Mucosa of gallbladder (tissue), 1 donor: ENCODE results near the gene RAD21L1. TPM values are rescaled to one million over a fixed set of nuclear protein-coding genes. Genes with fewer than 3 reads are reported as not detected.
A peak's percentile ranks its signal among the peaks of the same experiment; 100 is the strongest.

Source experiments
- DNase-seq: peaks from one replicate; pipeline ENCODE4 v3.0.0-alpha.2; 2020; ENCODE audit warnings: low spot score
- total RNA-seq: library from RNA; stranded (reverse); gene quantifications from one replicate; pipeline ENCODE4 v1.2.1, GENCODE V29; 2021
- donor health status: DM: no; HTN: no; CAD: no.

Gene RAD21L1
- not detected for total RNA-seq

DNA sequence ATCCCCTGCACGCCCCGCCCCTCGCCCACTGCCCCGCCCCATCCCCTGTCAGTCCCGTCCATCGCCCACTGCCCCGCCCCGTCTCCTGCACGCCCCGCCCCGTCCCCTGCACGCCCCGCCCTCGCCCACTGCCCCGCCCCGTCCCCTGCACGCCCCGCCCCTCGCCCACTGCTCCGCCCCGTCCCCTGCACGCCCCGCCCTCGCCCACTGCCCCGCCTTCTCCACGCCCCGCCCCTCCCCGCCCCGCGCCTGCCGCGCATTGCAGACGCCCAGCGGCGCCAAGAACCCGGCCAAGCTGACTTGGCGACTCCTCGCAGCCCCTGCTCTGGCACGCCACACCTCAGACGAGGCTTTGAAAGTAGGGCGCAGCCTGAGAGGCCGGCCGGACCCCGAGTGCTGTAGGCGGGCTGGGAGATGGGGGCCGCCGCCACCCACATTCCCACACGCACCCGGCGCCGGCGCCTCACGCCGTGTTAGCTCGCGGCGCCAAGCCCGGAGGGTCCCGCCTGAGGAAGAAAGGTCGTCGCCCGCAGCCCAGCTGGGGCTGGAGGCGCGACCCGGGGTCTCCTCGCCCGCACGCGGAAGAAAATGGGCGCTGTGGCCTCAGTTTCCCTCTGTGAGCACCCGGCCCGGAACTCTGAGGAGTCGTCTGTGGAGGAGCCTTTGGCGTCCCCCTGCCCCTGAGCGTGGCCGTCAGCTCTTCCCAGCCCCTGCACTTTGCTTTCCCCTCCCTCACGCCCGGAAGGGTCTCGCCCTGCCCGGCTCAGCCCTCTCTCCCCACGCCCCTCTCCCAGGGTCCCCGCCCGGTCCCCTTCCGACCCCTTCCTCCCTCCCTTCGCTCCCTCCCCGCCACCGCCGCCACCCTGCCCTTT is at the start of gene RAD21L1:
Gene RAD21L1, plus strand, starts transcription at position 262 of the 872 bp plus-strand sequence. CDS start 2,410 bp downstream, outside the sequence.
- DNase-seq, result peak; percentile 81

DNA sequence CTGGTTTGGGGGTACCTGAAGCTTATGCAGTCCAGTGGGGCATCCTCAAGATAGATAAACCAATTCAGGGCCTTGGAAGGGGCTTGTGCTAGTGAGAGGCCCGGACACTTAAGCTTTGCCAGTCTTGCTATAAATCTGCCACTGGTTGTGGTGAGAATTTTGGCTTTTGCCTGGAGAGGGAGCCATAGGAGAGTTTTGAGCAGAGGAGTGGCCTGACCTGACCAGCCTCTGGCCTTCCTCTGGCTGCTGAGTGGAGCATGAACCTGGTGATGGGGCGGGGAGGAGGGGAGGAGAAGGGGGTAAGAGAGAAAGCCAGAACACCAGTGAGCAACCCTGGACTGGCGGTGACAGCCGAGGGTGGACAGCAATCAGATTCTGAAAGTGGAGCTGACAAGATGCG is 48.2 kb upstream of the RAD21L1 start:
- no peak for DNase-seq

DNA sequence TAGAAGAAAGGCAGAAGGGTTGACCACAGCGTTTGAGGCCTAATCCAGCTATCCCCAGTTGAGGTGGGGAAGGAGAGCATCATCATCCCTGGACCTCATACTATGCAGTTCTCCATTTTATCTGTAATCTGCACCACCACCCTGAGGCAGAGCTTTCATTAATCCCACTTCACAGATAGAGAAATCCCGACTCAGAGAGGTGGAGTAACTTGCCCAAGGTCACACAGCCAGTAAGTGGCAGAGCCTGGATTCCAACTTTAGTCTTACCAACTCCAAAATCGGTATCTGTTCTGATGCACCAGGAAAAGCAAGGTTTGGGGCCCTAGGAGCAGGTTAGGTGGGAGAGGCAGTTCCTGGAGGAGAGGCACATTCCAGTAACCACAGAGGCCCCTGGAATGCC is 47.7 kb upstream of the RAD21L1 start:
- DNase-seq, result no peak

DNA sequence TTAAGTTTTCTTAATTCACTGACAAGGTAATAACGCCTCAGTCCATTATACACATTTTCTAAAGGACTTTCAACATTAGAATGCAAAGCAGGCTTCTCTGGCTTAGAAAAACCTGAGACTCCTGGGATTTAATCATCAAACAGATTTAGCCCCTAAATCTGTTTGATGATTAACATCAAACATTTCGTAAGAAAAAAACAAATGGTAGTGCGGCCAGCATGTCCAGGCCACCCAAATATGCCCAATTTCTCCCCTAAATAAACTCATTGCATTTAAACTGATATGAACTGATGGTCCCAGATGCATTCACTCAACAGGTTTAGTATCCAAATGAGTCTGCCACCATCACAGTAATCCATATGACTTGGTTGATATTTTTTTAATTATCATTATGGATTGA is 47.2 kb upstream of the RAD21L1 start:
- no peak for DNase-seq

DNA sequence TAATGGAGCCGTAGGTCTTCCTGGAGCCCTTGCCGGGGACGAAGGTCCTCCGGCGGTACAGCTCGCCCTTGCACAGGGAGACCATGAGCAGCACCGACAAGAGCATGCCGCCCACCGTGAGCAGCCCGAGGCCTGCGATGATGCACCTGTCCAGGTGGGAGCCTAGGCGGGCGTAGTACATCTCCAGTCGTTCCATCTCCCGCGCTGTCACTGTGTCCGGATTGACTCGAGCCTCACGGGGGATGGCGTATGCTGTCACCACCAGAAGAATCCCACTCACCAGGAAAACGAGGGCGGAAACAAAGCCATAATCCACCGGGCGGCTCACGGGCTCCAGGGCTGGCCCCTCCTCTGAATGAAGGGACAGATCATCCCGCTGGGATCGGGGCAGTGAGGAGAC is 44.9 kb upstream of the RAD21L1 start:
- DNase-seq, result no peak

DNA sequence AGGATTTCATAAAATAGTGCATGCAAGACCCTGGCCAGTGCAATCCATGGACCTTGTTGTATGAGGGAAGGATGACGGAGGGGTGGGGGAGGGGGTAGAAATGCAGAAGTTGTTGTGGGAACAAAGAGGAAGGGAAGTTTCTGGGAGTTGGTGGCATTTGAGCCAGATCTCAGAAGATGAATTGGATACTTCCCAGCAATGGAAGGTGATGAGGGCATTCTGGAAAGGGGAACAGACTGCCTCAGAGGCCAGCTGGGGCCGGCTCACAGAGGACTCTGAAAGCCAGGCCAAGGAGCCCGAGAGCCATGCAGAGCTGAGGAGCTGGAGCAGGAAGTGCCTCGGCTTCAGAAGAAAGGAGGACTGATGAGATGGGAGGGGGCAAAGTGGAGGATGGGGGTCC is 43.7 kb upstream of the RAD21L1 start:
- no peak for DNase-seq

DNA sequence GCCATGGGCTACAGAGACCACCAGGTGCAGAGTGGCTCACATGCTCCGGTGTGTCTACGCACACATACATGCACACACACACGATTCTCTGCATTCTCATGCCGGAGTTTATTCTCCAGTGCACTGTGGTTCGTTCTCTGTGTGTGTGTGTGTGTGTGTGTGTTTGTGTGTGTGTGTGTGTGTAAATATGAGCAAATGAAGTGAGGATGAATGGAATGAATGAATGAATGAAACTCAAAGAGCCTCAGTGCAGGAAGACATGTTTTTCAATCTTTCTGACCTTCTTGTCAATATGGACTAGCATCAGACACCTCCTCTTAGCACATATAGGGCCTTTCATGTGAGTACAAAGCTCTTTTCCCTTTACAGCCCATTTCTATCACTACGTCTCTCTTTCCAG is 42.7 kb upstream of the RAD21L1 start:
- DNase-seq, result no peak

DNA sequence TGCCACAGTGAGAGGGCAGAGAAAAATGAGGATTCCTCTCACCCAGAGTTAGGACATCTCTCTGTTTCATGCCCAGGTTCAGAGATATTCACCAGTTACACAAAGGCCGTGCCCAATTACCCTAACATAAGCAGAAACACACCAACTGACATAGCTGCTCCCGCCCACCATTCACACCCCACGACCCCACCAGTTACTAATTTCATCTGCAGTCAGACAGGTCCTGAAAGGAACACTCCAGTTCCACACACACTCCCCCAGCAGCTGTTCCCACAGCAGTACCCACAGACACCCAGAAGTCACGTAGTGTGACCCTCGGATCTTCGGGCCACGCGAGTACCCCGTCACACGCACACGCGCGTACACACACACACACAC is 41.6 kb upstream of the RAD21L1 start:
- DNase-seq, result no peak

DNA sequence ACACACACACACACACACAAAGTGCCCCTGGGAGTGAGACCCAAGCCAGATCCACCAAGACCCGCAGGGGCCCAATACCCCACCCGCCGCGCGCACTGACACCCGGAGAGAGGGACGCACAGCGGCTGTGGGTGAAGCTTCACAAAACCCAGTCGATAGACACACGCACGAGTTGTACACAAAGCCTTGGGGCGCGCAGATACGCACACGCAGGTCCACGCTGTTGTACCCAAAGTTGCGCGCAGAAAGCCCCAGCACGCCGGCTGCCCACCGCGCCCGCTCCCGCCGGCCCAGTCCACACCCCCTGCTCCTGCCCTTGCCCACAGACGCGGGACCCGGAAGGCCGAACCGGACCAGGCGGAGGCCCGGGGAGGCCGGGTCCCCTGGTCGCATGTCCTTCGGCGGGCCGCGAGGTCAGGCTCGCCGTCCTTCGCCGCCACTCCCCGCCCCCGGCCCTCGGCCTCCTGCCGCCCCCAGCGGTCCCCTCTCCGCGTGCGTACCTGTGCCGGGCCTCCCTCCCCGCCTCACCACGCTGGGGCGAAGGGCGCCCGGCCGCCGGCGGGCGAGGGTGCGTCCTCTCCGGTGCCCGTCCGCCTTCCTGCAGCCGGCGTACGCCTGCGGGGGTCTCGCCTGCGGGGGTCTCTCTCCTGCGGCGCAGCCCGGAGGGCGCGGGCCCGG is 41.1 kb upstream of the RAD21L1 start, which contains the start of gene TMEM74B:
Gene TMEM74B, minus strand, starts transcription at position 344 of the 678 bp plus-strand sequence. CDS start 1,180 bp downstream, outside the sequence.
- no peak for DNase-seq

DNA sequence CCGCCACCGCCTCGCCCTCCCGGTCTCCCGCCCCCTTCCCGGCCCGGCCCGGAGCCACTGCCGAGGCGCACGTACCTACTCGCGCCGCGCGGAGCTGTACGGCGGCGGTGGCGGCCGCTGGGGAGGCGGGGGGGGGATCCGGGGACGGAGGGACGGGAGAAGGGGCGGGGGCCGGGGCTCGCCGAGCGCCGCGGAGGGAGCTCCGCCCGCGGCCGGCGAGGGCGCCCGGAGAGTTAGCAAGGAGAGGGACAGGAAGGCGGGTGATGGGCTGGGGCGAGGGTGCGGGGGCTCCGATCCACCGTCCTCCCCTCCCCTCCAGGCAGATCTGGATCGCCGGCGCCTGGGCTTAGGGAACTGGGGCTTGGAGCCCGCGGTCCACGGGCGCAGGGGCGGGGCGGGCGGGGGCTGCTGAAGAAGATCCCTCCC is 40.5 kb upstream of the RAD21L1 start:
- no peak for DNase-seq

DNA sequence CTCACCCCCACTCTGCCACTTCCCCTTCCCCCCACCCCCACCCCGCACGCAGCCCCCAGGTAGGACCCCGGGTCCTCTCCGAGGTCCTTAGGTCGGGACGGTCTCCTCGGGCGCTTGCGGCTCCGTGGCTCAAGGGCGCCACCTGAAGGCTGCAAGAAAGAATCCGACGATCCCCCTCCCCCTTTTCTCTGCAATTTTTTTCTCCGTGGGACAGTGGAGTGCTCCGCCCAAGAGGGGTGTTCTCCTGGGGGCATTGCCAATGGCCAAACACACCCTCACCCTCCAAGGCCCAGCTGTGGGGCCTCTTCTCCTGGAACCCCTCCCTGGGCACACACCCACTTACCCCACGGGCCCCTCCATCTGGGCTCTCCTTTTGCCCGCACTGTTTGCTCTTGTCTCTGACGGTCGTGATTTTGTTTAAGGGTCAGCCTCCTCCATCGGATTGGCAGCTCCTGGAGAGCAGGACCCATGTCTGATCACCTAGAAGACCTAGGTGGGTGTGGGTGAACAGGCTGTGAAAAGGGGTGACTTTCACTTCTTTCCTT is 40.0 kb upstream of the RAD21L1 start:
- no peak for DNase-seq

DNA sequence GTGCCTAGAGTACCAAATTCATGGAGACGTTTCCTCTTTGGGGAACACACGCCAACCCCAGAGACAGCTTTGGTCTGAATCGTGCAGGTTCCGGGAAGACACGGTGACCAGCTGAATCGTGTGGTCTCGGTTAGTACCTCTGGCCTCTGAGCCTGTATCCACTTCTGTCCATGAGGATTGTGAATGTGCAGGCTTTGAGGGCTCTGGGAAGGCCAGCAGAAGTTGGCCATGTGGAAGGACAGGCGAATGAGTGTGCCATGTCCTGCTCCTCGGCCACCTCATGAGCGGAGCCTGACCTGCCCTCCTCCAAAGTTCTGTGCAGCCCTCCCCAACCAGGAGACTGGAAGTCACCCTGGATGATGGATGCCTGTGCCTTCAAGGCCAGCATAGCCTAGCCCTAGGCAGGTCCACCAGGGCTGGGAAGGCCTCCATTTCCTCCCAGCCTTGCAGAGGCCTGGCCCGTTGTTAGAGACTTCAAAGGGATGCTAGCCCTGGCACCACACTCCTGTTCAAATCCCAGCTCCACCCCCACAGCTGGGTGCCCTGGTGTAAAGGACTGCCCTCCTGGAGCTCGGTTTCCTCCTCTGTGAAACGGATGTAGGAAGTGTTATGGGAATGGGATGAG is 39.4 kb upstream of the RAD21L1 start:
- DNase-seq, result no peak

DNA sequence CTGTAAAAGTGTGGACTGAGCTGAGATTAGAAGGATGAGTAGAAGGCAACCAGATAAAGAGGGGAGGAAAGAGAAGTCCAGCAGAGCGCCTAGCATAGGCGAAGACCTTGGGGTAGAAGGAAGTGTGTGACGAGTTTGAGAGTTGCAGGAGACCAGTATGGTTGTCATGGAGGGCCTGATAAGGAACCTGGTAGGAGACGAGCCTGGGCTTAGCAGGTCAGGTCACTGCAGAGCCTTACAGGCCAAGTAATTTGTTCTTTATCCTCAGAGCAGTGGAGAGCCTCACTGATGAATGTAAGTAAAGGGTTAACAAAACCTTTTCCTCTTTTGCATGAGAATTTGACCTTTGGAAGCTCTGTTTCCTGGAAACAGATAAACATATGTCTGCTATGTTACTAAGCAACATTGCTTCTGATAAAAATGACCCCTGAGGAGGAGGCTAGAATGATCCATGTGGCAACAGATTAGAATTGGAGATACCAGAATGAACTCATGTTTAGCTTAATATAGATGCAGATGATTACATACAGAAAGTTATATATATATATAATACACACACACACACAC is 38.2 kb upstream of the RAD21L1 start:
- no peak for DNase-seq

DNA sequence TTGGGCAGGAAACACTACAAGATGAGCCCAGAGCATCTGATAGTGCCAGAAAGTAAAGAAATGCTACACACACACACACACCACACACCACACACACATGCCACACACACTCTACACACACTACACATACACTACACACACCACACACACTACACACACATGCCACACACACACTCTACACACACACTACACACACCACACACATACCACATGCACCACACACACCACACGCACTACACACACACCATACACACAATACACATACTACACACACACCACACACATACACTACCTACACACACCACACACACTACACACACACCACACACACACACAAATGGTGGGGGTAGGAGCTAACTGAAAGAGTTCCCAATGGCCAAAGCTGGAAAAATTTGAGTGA is 37.5 kb upstream of the RAD21L1 start:
- DNase-seq, result no peak

DNA sequence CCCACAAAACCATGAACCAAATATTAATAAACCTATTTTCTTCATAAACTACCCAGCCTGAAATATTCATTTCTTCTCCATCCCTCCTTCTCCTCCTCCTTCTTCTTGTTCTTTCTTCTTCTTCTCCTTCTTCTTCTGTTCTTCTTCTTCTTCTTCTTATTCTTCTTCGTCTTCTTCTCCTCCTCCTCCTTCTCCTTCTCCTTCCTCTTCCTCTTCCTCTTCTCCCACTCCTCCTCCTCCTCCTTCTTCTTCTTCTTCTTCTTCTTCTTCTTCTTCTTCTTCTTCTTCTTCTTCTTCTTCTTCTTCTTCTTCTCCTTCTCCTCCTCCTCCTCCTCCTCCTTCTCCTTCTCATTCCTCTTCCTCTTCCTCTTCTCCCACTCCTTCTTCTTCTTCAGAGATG is 36.0 kb upstream of the RAD21L1 start:
- no peak for DNase-seq

DNA sequence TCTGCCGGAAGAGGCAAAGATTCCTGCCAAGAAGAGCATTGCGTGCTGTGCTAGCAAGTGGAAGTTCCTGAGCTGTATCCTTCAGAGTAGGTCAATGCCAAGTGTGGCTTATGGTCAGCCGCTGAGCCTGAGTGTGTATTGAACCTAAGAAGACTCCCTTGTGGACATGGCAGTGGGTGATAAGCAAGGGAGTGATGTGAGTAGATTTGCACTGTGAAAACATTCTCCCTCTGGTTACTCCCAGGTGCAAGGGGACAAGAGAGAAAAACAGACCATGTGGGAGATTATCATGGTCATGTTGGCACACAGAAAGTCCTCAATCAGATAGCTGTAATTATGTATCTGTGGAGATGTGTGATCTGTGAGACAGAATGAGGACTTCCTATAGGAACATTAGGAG is 35.0 kb upstream of the RAD21L1 start:
- DNase-seq, result no peak

DNA sequence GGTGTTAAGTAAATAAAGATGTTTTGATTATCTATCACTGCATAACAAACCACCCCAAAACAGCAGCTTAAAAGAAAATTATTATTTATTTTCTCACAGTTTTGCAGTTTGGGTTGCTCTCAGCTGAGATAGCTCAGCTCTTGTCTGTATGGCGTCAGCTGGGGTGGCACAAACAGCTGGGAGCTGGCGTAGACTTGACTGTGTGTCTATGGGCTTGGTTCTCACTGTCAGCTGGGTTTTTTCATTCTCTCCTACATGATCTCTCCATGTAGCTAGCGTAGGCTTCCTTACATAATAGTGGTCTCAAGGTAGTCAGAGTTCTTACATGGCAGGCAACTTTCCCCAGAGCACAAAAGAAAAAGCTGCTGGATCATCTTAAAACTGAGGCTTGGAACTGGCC is 34.5 kb upstream of the RAD21L1 start:
- DNase-seq, result no peak

DNA sequence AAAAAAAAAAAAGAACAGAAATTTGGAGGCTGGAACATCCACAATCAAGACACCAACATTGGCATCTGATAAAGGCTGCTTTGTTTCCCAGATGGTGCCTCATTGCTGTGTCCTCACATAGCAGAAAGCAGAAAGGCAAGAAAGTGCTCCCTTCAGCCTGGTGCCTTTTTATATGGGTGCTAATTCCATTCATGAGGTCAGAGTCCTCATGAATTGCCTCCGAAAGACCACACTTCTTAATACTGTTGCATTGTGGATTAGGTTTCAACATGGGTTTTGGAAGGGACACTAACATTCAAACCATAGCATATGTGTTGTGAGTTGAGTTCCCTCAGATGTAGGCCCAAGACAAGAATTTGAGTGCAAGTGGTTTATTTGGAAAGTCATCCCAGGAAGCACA is 30.6 kb upstream of the RAD21L1 start:
- DNase-seq, result no peak

DNA sequence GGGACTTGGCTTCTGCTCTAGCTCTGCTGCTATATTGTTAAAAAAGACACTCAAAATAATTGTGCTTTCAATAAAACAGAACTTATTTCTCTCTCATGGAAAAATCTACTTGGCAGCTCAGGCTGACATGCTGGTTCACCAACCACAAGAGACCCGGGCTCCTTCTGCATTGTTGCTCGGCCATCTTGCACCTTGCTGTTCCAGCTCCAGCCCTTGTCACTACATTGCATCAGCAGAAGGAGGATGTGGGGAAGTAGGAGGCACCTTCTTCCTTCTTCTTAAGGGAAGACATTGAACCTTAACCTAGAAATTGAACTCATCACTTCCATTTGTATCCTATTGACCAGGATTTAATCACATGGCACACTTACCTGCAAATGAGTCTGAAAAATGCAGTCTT is 29.2 kb upstream of the RAD21L1 start:
- DNase-seq, result no peak

DNA sequence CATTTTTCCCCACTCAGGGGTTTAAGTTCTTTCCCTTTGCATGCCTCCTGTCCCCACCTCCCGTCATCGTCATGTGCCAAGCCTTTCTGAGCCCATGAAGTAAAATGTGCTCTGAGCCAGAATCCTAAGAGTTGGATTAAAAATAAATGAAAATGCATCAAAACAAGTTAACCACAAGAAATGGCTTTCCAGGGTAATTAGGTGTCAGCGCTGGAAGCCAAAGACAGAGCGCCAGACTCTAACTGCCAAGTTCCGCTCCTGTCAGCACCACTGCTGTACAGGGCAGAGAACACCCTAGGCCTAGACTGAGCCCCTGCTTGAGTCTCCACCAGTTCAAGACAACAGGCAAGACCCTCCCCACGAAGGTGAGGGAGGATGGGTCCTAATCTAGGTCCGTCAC is 28.0 kb upstream of the RAD21L1 start:
- no peak for DNase-seq

DNA sequence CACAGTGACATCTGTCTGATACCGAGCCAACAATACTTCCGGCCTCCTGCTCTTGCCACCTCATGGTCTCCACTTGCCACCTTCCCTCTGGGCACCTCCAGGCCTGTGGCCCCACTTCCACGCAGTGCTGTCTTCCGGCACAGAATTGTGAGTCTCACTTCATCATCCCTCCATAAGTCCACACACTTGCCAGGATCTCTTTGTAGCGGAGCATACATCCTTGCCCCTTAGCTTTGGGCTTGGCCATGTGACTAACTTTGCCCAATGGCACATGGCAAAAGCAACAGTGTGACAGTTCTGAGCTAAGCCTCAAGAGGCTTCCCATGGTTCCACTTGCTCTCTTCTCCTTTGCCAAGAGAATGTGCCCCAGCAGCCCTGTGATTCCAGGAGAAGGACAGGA is 27.1 kb upstream of the RAD21L1 start:
- no peak for DNase-seq

DNA sequence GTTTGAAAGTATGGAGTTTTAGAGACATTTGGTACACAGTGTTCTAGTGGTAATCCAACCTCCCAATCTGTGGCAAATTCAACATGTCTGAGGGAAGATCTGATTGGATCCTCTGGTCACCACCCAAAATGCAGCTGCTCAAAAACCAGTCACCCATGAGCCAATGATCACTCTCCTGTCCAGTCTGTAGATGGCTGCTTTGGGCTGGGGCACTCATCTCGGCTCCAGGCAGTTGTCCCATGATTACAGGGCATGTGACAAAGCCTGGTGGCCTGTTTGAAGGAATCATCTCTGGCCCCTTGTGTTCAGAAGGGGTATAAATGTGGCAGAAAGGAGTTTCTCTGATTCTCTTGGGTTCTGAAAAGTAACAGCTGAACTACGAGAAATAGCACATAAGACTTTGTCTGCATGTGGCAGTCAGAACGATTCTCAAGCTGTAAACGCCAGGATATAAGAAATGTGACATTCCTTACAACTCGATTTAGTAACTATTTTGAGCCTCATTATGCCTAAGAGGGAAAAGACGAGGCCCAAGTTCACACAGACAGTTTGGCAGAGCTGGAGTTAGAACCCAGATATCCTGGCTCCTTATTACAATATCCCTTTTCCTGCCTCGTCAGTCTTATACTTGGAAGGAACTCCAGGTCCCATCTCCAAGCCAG is 26.5 kb upstream of the RAD21L1 start:
- no peak for DNase-seq
